Lower lobe of right lung (tissue), 2 donors: ENCODE results near the gene IDUA. TPM values are rescaled to one million over a fixed set of nuclear protein-coding genes. Genes with fewer than 3 reads are reported as not detected.

Source experiments
- ATAC-seq, 2 donors: fragments of 200-7000 bp; cut with Tn5 transposase; one replicate each; pipeline ENCODE4 v1.9.1; 2020 to 2022; ENCODE audit warnings: mild to moderate bottlenecking in 2 of 2, moderate library complexity in 2 of 2
- DNase-seq: peaks from one replicate; pipeline ENCODE4 v3.0.0-alpha.2; 2020
- H3K27ac ChIP-seq: fragments of 200-600 bp; one replicate; pipeline ENCODE4 v1.8.0; 2022
- H3K27me3 ChIP-seq: fragments of 200-600 bp; one replicate; pipeline ENCODE4 v1.8.0; 2022; ENCODE audit warnings: low read depth
- H3K36me3 ChIP-seq: fragments of 200-600 bp; one replicate; pipeline ENCODE4 v1.8.0; 2022; ENCODE audit warnings: mild to moderate bottlenecking
- H3K4me1 ChIP-seq: fragments of 200-600 bp; one replicate; pipeline ENCODE4 v1.8.0; 2022
- H3K4me3 ChIP-seq: fragments of 200-600 bp; one replicate; pipeline ENCODE4 v1.8.0; 2022; ENCODE audit warnings: mild to moderate bottlenecking
- H3K9me3 ChIP-seq: fragments of 200-600 bp; one replicate; pipeline ENCODE4 v1.8.0; 2022
- intact Hi-C: fragments of 100-400 bp; cut with DNase I; formaldehyde crosslinking; loops from one replicate; pipeline ENCODE4 v1.11.0; 2022
- total RNA-seq: library from RNA; stranded (reverse); fragmentation: NEBNext Ultra II Directional; extraction: Animal tissue kit (Norgen Biotek cat#: 25700); gene quantifications from one replicate; pipeline ENCODE4 v1.2.1, GENCODE V29; 2021
- TF ChIP-seq, protein P1 (sequence below): fragments of 200-600 bp; IDR thresholded peaks from one replicate; pipeline ENCODE4 v1.8.0; 2022; ENCODE audit warnings: antibody characterized with exemption, mild to moderate bottlenecking
- donor health status: DM: no; HTN: yes; CAD: no; lungs with severe emphysema.

The IDUA gene
- total RNA-seq, 1 donor from 2014 or later = 46.0 TPM

DNA sequence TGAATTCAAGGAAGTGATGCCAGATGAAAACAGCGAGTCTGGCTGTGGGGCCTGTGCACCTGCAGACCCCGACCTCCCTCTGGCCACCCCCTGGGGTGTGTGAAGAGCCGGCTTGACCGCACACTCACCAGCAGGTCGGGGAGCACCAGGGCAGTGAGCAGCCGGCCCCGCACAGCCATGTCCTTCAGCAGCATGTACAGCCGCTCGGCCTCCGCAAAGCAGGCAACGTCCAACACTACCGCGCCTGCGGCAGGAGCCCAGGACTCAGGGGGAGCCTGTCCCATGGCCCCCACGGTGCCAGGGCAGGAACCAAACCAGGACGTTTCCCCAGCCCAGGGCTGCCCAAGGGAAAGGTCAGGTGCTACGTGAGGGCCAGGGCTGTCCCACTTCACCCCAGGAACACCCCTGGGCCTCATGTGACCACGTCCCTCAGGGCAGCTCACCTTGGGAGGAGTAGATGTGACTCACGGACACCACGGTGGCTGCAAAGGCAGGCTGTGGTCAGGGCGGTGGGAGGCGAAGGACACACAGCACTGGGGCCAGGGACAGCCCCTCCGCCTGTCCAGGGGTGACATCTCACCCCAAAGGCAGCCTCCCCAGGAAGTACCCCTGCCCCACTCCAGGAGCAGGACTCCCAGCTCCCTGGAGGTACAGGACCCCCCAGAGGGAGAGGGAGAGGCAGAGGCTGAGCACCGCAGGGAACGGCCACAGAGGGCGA, 21.6 kb upstream of the IDUA start:
- peaks cover 60% of the 10 kb centered on the region for H3K36me3 ChIP-seq
- DNase-seq = no peak
- no peaks in the 10 kb centered on the region for H3K4me1 ChIP-seq
- H3K9me3 ChIP-seq = no peaks in the 10 kb centered on the region
- no peak overlapping the region for H3K27ac ChIP-seq
- H3K4me3 ChIP-seq = no peak overlapping the region
- TF ChIP-seq, protein P1, sequence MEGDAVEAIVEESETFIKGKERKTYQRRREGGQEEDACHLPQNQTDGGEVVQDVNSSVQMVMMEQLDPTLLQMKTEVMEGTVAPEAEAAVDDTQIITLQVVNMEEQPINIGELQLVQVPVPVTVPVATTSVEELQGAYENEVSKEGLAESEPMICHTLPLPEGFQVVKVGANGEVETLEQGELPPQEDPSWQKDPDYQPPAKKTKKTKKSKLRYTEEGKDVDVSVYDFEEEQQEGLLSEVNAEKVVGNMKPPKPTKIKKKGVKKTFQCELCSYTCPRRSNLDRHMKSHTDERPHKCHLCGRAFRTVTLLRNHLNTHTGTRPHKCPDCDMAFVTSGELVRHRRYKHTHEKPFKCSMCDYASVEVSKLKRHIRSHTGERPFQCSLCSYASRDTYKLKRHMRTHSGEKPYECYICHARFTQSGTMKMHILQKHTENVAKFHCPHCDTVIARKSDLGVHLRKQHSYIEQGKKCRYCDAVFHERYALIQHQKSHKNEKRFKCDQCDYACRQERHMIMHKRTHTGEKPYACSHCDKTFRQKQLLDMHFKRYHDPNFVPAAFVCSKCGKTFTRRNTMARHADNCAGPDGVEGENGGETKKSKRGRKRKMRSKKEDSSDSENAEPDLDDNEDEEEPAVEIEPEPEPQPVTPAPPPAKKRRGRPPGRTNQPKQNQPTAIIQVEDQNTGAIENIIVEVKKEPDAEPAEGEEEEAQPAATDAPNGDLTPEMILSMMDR = no peak
- H3K27me3 ChIP-seq = no peaks in the 10 kb centered on the region
- intact Hi-C loops = no loop called here
- no peak for ATAC-seq

DNA sequence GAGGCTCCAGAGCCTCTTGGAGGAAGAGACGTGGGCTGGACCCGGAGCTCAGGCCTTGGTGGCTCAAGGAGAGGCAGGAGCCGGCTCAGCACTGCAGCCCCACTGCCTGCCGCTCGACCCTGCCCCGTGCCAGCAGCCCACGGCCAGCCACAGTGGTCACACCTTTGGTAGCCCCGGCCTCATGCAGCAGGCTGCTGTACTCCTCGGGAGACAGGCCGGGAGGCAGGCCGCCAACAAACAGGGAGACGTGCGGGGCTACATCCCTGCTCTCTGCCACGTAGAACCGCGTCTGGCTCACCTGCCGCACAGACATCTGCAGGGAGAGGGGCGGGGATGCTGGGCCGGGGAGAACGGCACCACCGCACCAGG, 21.1 kb upstream of the IDUA start:
- TF ChIP-seq, protein P1 = no peak
- ATAC-seq = no peak
- Histone ChIP-seq H3K4me3 (no peak overlapping the region), H3K27me3 (no peaks in the 10 kb centered on the region), H3K4me1 (peaks cover 4% of the 10 kb centered on the region), H3K36me3 (peaks cover 55% of the 10 kb centered on the region), H3K27ac (no peak overlapping the region), H3K9me3 (no peaks in the 10 kb centered on the region)
- no peak for DNase-seq
- intact Hi-C loops = no loop called here

DNA sequence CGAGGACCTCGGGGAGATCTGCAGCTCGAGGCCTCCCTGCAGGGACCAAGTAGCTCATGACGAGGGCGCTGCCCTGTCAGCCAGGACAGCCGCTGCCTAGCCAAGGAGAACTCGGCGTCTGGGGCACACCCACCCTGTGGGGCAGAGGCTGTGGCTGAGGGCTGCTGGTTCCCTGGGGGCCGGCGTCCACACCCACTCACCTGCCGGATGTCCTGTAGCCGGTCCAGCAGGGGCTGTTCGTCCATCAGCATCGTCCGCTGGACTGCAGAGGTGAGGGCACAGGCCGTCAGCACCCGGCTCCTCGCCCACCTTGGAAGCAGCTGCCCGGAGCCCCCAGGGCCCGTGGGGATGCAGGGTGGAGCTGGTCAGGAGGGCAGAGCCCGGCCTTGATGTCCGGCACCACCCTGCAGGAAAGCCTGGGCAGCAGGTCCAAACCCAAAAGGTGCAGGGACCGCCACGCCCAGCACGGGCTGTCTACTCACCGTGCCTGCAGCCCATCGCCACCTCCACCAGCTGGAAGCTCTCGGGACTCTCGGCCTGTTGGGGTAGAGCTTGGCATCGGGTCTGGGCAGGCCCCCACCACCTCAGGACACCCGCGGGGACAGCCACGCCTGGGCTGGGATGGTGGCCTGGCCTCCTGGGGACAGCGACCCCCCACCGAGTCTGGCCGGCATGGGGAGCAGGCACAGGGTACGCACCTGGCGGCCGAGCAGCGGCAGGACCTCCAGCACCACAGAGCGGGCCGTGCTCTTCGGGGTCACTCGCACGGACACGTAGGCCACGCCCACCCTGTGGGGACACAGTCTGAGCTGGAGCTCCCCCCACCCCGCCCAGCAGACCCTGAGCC, 20.4 kb upstream of the IDUA start:
- TF ChIP-seq, protein P1 = no peak
- intact Hi-C loops = no loop called here
- H3K27me3 ChIP-seq = no peaks in the 10 kb centered on the region
- no peak for DNase-seq
- no peaks in the 10 kb centered on the region for H3K9me3 ChIP-seq
- no peak overlapping the region for H3K4me3 ChIP-seq
- no peak for ATAC-seq
- no peak overlapping the region for H3K27ac ChIP-seq
- H3K36me3 ChIP-seq = peaks cover 49% of the 10 kb centered on the region
- H3K4me1 ChIP-seq = peaks cover 11% of the 10 kb centered on the region

DNA sequence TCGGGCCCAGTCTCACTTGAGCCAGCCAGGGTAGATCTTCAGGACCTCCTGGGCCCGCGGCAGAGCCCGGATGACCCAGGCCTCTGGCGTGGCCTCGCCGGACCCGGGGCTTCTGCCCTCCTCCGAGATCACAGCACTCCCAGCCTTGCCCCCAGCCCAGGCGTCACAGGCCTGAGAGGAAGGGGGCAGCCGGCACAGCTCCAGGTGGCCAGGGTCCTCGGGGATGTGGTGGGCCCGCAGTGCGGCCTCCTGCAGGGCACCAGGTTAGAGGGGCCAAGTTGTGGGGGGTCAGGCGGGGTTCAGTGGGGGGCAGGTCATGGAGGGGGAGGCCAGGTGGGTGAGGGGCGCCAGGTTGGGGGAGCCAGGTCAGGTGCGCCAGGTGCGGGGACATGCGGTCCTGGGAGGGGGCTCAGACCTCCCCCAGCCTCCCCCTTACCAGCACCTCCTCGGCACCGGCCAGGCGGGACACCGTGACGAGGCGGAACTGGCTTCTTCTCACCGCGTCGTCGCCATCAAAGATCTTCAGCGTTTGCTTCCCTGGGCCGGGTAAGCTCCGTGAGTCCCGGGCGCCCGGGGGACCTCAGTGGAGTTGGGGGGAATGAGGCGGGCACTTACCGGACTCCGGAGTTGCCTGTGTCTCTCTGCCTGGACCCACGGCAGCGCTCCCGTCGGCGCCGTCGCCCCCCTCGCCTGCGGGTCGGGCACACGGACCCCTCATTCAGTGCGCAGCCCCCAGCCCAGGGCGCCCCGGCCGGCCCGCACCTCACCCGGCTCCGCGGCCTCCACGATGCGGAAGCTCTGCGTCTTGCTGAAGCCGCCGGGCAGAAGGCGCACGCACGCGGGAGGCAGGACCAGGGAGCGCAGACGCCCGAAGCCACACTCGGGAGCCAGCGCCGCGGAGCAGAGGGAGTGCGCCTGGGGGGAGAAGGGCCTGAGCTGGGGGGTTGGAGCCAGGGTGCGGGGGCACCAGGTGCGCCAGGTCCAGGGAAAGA, 19.4 kb upstream of the IDUA start:
- TF ChIP-seq, protein P1 = no peak
- Histone ChIP-seq H3K27me3 (no peaks in the 10 kb centered on the region), H3K9me3 (no peaks in the 10 kb centered on the region), H3K36me3 (peaks cover 40% of the 10 kb centered on the region), H3K4me1 (peaks cover 20% of the 10 kb centered on the region), H3K4me3 (no peak overlapping the region), H3K27ac (no peak overlapping the region)
- intact Hi-C loops = no loop called here
- ATAC-seq (no peak), DNase-seq (no peak)

DNA sequence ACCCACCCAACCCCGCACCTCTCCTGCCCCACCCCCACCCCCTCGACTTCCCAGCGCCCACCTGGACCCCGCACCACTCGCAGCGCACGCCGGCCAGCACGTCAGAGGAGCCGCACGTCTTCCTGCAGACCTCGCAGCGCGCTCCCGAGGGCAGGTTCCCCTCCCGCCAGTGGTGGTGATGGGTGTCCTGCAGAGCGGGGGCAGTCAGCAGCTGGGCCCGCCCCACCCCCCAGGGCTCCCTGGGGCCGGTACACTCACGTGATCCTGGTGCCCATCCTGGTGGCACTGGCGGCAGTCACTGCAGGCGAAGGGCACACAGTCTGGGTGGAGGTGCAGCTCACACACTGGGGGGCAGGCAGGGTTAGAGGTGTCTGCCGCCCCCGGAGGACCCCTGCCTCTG, 18.6 kb upstream of the IDUA start:
- H3K4me3 ChIP-seq = no peak overlapping the region
- peaks cover 33% of the 10 kb centered on the region for H3K36me3 ChIP-seq
- H3K9me3 ChIP-seq = no peaks in the 10 kb centered on the region
- DNase-seq = no peak
- peaks cover 26% of the 10 kb centered on the region for H3K4me1 ChIP-seq
- intact Hi-C loops = no loop called here
- H3K27ac ChIP-seq = no peak overlapping the region
- no peaks in the 10 kb centered on the region for H3K27me3 ChIP-seq
- ATAC-seq = no peak
- TF ChIP-seq, protein P1 = no peak
